ENCODE data around the gene GAD1.
A peak's percentile ranks its signal among the peaks of the same experiment; 100 is the strongest.

Gene GAD1

DNA sequence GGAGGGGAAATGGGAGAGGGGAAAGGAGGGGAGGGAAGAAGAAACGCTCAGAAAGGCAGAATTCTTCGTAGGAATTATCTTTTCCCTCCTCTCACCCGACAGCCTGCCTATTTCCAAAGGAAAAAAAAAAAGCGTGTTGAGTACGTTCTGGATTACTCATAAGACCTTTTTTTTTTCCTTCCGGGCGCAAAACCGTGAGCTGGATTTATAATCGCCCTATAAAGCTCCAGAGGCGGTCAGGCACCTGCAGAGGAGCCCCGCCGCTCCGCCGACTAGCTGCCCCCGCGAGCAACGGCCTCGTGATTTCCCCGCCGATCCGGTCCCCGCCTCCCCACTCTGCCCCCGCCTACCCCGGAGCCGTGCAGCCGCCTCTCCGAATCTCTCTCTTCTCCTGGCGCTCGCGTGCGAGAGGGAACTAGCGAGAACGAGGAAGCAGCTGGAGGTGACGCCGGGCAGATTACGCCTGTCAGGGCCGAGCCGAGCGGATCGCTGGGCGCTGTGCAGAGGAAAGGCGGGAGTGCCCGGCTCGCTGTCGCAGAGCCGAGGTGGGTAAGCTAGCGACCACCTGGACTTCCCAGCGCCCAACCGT lies at the start of gene GAD1:
Gene GAD1, plus strand, starts transcription at position 384 of the 589 bp plus-strand sequence. CDS start 1,705 bp downstream, outside the sequence.
- peak in 2 of 4 experiments; percentile 7 to 41 for DNase-seq

DNA sequence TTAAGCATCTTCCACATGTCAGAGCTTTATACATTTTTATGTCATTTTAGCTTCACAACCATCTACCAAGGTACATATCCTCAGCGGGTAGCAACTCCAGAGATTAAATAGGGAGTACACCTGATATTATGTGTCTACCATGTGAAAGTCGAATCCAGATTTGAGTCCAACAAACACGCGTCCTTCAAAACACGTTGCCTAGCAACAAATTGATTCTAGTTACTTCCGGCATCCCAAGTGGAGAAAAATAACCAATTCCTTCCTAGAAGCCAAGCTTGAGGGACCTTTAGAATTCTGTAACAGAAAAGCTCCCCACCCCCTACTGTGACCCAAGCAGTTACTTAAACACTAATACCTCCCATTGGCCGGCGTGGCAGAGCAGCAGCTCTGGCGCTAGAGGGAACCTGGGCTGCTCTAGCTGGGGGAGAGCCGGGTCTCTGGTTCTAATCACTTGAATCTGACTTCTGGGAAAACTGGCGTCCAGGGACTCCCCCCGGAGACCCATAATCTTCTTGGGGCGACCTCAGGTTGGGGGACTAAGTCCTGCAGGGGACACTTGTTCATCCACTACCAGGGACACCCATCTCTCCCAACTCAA lies 46.6 kb upstream of the GAD1 start, which contains the start of gene ERICH2:
Gene ERICH2, plus strand, starts transcription at position 371 of the 598 bp plus-strand sequence. CDS start 304 bp downstream, outside the sequence.
- DNase-seq, result peak in 2 of 4 experiments; percentile 1 to 2

DNA sequence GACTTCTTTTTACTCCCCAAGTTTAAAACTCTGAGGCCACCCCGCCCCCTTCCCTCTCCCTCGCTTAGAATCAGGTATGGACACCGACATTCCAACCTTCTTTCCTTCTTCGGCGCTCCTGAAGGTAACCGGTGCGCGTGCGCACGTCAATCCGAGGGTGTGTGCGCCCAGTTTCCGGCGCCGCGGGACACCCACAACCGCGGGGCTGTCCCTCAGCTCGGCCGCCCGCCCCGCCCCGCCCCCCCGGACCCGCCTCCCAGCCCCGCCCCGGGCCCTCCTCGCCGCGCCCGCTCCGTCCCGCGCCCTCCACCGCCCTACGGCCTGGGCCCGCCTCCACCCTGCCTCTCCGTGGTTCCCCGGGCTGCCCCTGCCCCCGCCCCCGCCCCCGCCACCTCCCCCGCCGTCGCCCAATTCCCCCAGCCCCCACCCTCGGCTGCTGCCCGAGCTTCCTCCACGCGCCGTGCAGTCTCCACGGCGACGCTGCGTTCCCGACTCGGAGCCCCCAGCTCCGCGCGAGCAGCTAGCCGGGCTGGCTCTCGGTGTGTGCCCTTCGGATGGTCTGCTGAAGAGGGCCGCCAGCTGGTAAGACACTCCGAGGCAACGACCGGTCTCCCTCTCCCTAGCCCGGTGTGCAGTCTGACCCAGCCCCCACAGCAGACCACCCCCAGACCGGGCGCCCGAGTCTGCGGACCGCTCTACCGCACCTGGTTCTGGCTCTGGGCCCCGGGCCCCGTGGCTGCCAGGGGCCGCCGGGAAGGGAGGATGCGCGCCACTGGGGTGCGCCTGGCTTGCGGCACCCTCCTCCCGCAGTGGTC lies 45.9 kb upstream of the GAD1 start:
- peak; percentile 20 to 32 (median 28) for DNase-seq

DNA sequence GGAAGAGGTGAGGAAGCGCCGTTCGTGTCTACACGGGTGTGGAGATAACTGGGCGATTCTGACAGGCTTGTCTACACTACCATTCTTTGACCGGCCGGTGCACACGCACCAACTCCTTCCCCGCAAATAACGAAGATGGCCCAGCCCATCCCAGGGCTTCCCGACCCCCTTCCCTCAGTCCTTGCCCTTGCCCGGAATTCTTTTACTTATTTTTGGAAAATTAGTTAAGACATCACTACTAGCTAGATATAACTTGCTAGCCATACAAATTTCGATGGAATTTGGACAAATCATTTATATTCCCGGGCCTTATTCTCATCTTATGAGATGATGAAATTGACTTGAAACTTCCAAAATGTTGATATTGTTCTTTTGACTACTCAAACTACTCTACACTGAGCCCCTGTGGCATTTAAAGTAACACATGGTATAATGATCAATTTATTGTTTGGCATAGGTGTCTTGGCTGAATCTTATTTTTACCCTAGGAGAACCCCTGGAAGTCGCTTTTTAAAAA lies 45.2 kb upstream of the GAD1 start:
- DNase-seq, result no peak

DNA sequence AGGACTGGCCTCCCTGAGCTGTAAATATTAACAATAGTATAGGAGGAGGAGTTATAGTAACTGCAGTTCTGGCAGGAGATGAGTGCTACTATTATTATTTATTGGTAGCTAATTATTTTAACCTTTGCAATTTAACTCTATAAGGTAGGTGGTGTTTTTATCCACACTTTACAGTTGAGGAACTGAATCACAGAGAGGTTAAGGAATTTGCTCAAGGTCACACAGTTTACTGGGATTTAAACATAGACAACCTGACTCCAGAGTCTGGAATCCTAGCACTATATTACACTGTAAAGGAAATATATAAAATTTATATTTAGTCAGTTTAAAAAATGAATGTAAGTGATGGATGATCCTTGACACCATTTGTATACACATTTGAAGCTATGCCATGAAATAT lies 44.4 kb upstream of the GAD1 start:
- no peak for DNase-seq

DNA sequence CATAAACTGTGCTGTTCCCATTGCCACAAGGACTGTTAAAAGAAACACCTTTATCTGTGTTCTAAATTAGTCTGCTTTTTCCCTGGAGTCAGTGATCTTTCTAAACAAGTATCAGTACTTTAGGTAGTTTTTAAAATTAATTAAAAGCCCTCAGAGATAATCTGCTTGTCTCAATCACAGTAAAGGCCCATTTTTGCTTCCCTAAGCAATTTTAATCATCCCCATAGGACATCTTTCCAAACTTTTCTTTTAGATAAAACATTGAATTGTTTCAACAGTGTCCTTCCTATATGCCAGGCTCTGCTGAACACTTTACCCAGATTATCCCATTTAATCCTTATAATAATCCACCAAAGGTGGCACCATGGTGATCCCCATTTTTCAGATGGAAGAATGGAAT lies 42.6 kb upstream of the GAD1 start:
- no peak for DNase-seq

DNA sequence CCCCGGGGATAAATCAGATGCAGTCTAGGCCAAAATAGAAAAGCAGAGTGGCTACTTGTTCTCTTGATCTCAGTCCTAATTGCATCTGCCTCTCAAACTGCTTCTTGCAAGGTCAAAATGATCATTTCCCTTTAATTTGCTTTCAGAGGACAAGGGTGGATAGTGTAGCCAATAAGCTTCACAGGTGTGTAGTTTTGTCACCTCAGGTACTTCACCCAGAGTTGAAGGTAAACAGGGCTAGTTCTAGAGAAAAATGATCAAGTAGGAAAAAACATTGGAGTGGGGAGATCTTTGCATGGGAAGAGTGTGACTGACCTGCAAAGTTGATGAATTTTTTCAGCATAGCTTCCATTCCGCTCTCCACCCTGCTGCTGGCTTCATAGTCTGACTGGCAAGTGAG lies 37.8 kb upstream of the GAD1 start:
- no peak for DNase-seq

DNA sequence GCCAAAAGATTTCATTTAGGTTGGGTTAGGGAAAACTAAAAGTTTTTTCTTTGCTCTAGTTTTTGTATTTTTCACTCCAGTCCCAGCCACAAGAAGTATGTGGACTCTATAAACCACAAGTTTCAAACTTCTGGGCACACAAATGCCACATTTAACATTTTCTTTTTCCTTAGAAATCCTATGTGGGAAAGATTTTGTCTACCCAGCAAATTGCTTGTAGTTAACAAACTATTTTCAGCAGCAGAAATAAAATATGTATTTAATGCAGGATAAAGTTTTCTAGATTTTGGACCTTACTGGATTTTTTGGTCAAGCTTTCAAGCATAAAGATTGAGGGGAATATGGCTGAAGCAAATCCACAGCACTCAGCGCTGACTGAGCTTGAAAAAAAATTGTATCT lies 37.4 kb upstream of the GAD1 start:
- no peak for DNase-seq

DNA sequence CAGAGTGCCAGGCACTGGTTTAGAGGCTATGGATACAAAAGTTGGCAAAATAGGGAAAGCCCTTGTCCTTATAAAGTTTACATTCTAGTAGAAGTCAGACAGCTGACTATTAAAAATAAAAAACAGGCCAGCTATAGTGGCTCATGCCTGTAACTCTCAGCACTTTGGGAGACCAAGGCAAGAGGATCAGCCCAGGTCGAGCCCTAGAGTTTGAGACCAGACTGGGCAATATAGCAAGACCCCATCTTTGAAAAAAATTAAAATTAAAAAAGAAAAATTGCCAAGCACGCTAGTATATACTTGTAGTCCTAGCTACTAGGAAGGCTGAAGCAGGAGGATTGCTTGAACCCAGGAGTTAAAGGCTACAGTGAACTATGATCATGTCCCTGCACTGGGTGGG lies 34.0 kb upstream of the GAD1 start:
- no peak for DNase-seq

DNA sequence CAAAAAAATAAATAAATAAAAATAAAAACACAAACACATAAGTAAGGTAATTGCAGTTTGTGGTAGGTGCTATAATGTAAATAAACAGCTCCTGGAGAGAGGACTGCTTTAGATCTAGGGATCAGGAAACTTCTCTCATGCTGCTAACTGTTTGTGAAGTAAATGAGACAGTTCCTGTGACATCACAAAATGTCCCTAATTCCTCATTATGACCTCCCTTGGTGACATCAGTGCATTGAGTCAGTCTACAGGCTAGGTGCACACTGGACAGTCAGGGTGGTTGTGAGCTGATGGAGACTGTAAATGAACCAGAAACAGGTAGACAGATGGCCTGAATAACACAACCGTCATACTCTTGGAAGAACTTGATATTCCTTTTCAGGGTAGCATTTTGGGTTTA lies 33.1 kb upstream of the GAD1 start:
- no peak for DNase-seq

DNA sequence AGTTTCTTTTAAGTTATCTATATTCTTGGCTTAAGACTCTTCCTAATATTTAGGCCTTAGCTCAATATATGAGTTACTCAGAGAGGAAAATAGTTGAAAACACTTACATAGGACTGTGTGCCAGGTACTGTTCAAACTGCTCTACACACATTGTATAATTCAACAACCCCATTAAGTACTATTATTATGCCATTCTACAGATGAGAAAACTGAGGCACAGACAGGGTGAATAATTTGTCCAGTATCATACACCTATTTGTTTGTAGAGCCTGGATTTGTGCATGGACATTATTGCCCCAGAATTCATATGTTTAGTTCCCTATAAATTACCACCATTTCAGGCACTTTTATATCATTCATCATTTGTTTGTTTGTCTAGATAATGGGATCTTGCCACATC lies 17.7 kb upstream of the GAD1 start:
- no peak for DNase-seq

DNA sequence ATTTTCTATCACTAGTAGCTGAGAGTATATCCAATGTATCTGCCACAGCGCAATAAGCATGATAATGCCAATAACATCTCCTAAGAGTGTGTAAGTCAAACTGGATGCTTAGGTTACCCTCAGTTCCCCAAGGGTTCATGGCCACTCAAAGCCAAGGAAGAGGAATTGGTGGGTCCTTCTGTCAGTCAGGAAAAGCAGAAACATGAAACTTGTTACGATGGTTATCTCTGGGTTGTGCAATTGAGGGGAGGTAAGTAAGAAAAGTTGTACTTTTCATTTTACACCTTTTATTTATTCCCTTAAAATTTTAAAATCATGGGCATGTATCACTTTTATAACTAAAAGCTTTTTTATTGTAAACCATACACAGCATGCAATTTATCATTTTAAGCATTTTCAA lies 10.1 kb upstream of the GAD1 start:
- DNase-seq, result no peak

DNA sequence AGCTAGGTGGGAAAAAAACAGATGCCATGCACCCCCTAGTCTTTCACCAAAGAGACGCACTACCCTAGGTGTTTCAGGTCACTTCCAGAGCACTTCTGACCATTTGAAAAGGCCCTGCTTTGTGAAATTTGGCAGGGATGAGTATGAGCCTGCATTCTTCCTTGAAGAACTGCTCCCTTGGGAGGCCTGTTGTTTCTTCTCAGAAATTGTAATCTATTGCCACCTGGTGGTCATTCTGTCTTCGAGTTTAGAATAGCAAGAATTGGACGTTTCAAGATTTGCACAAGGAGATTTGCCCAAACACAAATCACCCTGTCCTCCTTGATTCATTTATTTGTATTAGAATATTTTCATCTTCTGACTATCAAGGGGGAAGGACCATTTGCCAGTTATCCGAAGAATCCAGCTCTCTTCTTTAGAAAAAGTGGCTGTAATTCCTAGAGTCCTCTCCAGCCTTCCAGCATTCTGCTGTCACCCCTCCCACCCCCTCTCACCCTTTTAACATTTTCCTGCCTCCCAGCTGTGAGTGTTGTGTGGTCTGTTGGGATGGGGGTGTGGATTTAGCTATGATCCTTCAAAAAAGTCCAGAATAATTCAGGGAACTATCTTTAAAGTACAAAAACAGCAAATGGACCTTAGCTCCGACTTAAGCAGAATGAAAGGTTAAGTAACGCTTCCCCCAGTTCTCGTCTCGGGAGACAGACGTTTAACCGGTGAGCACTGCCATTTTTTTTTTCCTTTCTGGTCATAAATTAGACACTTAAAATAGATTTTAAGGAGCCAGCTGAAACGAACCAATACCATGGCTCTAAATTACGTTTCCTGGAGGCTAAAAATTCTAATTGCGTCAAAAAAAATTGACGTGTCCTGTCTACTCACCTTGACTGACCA lies 3.7 kb upstream of the GAD1 start:
- DNase-seq, result no peak

DNA sequence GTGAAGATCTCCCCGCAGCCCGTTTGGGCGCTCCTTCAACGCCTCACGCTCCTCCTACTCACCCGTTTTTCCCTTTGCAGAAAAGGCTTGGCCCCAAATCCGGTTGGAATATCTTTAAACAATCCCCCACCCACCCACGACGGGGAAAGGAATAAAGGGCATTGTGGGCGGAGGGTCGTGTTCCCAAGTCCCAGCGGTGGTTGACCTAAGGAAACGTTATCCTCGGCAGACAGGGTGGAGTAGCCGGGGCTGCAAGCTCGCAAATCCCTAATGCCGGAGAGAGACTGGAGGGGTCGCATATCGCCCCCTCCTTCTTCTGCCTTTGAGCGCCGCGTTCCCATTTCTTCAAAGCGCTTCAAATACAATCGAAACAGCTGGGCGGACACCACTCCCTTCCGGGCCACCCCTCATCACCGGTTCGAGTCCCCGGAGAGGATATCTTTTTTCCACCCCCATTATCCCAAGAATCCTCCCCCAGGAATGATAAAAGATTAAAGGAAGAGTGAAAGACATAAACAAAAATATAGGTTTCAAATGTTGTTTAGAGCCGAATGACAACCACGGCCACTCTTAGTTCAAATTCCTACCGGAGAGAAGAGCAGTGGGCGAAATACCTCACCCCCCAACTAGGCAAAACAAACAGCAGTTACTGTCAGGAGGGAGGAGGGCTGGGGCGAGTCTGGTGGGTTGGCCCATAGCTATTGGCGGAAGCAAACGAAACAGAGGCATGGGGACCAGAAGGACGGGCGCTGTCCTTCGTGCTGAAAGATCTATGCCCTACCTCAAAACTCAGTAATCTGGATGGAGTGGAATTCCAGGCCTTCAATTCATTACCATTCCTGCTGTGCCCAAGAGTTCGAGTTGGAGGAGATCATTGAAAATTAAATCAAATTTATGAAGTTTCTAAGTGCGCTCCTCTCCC lies 2.8 kb upstream of the GAD1 start:
- no peak for DNase-seq

DNA sequence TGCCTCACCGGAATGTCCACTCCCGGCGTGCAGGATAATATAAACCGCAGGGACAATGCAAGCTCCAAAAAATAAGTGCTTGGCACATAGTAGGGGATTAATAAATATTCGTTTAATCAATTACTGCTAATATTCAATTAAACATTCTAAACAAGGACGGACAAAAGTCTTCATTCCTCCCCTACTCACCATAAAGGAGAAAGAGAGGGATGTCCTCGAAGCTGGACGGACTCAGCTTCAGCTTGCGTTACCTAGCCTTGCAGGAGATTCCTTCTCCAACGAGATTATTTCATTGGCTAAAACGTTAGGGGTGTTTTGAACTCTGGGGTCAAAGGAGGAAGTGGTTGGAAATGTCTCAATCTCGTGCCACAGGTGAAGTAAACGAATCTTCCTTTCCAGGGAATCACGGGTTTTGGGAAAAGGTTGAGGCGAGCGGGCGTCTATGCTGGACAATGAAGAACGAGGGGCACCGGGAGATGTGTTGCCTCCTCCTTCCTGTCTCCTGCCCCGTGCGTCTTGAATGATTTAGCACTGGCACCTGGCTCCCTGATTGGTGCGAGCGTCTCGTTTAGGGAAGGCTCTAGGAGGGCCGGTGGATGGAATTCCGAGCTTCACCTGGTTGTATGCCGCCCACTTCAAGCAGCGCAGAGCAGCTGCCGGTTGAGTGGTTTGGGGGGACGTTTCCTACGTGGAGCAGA lies 2.0 kb upstream of the GAD1 start:
- DNase-seq, result no peak

DNA sequence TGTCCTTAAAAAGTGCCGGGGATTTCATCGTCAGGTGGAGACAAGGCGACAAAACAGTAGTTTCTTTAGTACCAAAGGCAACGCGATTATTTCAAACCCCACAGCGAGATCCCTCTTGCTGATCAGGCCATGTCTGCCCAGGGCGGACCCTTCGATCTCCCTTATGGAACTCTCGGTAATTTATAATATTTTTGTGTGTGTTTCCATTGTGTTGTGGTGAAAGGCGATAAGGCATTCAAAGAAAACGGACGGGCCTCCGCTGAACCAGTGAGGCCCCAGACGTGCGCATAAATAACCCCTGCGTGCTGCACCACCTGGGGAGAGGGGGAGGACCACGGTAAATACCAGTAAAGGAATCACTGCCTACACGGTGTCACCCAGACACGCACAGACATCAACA lies 1.4 kb upstream of the GAD1 start:
- DNase-seq, result no peak

DNA sequence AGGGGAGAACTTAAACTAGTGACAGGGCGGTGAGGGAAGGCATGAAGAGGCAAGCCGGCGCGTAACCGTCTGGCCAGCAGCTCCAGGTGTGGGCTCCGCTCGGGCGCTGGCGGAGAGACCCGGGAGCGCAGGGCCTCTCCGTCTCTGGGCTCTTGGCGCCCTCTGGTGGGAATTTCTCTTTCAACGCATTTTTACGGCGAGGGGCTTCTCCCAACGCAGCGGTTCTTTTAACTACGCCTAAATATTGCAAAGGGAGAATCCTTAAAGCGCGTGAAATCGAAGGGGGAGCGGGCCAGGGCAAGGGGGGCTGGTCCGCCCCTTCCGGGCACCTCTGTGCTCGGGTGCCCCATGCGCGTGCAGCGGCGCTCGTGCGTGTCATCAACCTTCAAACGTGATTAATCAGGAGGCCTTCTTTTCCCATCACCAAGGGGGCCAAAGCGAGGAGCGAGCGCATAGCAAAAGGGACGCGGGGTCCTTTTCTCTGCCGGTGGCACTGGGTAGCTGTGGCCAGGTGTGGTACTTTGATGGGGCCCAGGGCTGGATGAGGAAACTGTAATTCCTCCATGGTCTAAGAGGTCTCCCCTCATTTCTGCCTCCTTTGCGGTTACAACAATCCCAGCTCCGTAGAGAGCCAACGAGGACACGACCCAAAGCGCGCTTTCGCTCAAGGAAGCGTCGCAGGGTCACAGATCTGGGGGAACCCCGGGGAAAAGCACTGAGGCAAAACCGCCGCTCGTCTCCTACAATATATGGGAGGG lies 762 bp upstream of the GAD1 start:
- peak; percentile 8 to 45 (median 26) for DNase-seq

DNA sequence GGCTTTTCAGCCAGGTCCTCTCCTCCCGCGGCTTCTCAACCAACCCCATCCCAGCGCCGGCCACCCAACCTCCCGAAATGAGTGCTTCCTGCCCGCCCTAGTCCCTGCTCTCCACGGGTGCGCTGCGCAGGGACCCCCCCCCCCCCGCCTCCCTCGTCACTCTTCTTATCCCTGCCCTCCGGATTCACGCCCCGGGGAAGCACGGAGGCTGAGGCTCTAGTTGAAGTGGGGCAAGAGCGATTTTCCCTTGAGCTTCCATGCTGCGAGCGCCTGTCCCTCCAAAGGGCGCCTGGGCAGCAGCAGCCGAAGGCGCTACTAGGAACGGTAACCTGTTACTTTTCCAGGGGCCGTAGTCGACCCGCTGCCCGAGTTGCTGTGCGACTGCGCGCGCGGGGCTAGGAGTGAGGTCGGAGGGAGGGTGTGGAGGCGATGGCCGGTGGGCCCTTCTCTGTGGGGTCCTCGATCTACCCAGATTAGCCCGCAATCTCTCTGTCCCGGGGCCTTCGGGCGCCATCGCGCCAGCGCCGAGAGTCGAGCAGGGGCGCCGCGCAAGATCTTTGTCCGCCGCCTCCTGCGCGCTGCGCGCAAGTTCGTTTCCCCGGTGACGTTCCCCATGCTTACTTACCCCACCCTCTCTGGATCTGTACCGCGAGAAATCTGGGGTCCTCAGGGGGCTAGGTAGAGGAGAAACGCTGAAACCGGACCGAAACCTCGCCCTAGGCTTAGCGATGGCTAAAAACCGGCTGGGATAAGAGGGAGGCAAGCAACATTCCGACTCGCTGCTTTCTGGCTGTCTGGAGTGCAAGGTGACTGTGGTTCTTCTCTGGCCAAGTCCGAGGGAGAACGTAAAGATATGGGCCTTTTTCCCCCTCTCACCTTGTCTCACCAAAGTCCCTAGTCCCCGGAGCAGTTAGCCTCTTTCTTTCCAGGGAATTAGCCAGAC lies 677 bp downstream of the GAD1 start:
- DNase-seq, result no peak
